AG04450 (cell line): ENCODE data around the gene PLXDC2. TPM values are rescaled to one million over a fixed set of nuclear protein-coding genes. Genes with fewer than 3 reads are reported as not detected.

Experiments
- CTCF ChIA-PET: fragments of 300-600, 350-600 bp; formaldehyde crosslinking; extraction: SDS; loops from one replicate; lab custom pipeline; 2022; ENCODE audit warnings: antibody characterized with exemption, inconsistent platforms; lab: Charles Lee
- POLR2A ChIA-PET: fragments of 350-600 bp; formaldehyde crosslinking; extraction: SDS; loops from one replicate; lab custom pipeline; 2021; ENCODE audit warnings: antibody characterized with exemption, inconsistent platforms; lab: Yijun Ruan, JAX
- DNase-seq: peaks from one replicate; pipeline ENCODE4 v3.0.0-alpha.2; 2011; ENCODE audit warnings: low read depth, low spot score
- H3K27ac ChIP-seq: one replicate; pipeline ENCODE4 v1.5.1; 2012; ENCODE audit warnings: low read depth, low read length, control low read depth
- H3K27me3 ChIP-seq: one replicate; pipeline ENCODE4 v1.6.0; 2012; ENCODE audit warnings: low read length; ENCODE audit not compliant: control insufficient read depth, insufficient read depth
- H3K4me3 ChIP-seq: 2 replicates; pipeline ENCODE4 v1.5.1; 2011; ENCODE audit warnings: mild to moderate bottlenecking, low read depth, low read length, control low read depth
- H3K9me3 ChIP-seq: 2 replicates; pipeline ENCODE4 v1.5.1; 2012; ENCODE audit warnings: low read length; ENCODE audit not compliant: control insufficient read depth, insufficient read depth
- CTCF ChIP-seq: IDR thresholded peaks from 2 replicates; pipeline ENCODE4 v1.5.1; 2011; ENCODE audit warnings: low read depth, low read length, control low read depth, inconsistent platforms
- polyA plus RNA-seq: library from polyadenylated mRNA; depleted of rRNA; stranded (reverse); fragments of >200 nt; gene quantifications from 2 replicates; pipeline ENCODE4 v1.2.3, GENCODE V29; 2011

PLXDC2 gene
- polyA plus RNA-seq, 1 experiment: 10.4 TPM

GRCh38 chr10:19818876-19819275 is 2.6 kb downstream of the PLXDC2 start:
- Histone ChIP-seq H3K4me3 (peak overlapping the region; percentile 78; the same call in 1 of the 2 replicates), H3K27me3 (peaks cover 11% of the 10 kb centered on the region), H3K9me3 (peaks cover 4% of the 10 kb centered on the region; the same call in 1 of the 2 replicates), H3K27ac (no peak overlapping the region)
- DNase-seq: no peak
- ChIA-PET POLR2A (interaction anchor here (0.6 to 0.7 kb wide), 3 partner anchors 323 to 435 kb away, joined by 3 to 4 read pairs (median 3); no protein-coding TSS in a partner anchor), CTCF (interaction anchor here (0.7 to 1.7 kb wide), 16 partner anchors 9 to 1036 kb away, joined by 3 to 11 read pairs (median 4); no protein-coding TSS in a partner anchor)
- no peak for TF ChIP-seq CTCF

GRCh38 chr10:19819419-19820033 is 3.3 kb downstream of the PLXDC2 start:
- peak; percentile 79 for TF ChIP-seq CTCF
- POLR2A ChIA-PET: interaction anchor here (0.6 to 0.7 kb wide), 3 partner anchors 324 to 434 kb away, joined by 3 to 4 read pairs (median 3); no protein-coding TSS in a partner anchor
- H3K9me3 ChIP-seq: peaks cover 4% of the 10 kb centered on the region; the same call in 1 of the 2 replicates
- CTCF ChIA-PET: interaction anchor here (0.7 to 1.7 kb wide), 16 partner anchors 9 to 949 kb away, joined by 3 to 11 read pairs (median 4); no protein-coding TSS in a partner anchor
- H3K4me3 ChIP-seq: no peak overlapping the region
- H3K27ac ChIP-seq: no peak overlapping the region
- H3K27me3 ChIP-seq: peaks cover 11% of the 10 kb centered on the region
- no peak for DNase-seq

- H3K27me3 ChIP-seq: no peaks in the 10 kb centered on the region
- no peak overlapping the region for H3K4me3 ChIP-seq
- DNase-seq: no peak
- ChIA-PET POLR2A (no interaction called here), CTCF (no interaction called here)
- no peaks in the 10 kb centered on the region for H3K9me3 ChIP-seq
- no peak overlapping the region for H3K27ac ChIP-seq
- no peak for TF ChIP-seq CTCF
Observed at GRCh38 chr10:19824381-19825342, 8.4 kb downstream of the PLXDC2 start.

GRCh38 chr10:19825700-19826099 is 9.5 kb downstream of the PLXDC2 start:
- POLR2A ChIA-PET: no interaction called here
- CTCF ChIA-PET: no interaction called here

More at GRCh38 chr10:19825700-19826099, 9.5 kb downstream of the PLXDC2 start:
- no peak for TF ChIP-seq CTCF
- no peak for DNase-seq
- no peaks in the 10 kb centered on the region for H3K27me3 ChIP-seq
- H3K4me3 ChIP-seq: no peak overlapping the region
- no peak overlapping the region for H3K27ac ChIP-seq
- no peaks in the 10 kb centered on the region for H3K9me3 ChIP-seq
